ENCODE measurements around the gene ZNF438. TPM values are rescaled to one million over a fixed set of nuclear protein-coding genes. Genes with fewer than 3 reads are reported as not detected.
"Not testable (repeated sequence)": the region's sequence is repeated elsewhere in the genome, so short reads cannot be mapped to it uniquely, and the experiment has no call there.

ZNF438 gene
- total RNA-seq, 1 experiment from 2014 or later: 4.3 TPM

GRCh38 chr10:30939643-30940251 lies 91.9 kb downstream of the ZNF438 start:
- CTCF ChIA-PET: interaction anchor here (0.6 kb wide), 1 partner anchor 128 kb away, joined by 3 read pairs; no protein-coding TSS in a partner anchor
- DNase-seq: no peak
- H3K27me3 Mint-ChIP-seq (ENCODE audit: unreplicated experiment): no peaks in the 10 kb centered on the region
- intact Hi-C loops (cut with micrococcal nuclease; ENCODE audit: unreplicated experiment): no loop called here
- H3K9me3 Mint-ChIP-seq (ENCODE audit: low read depth, unreplicated experiment): no peaks in the 10 kb centered on the region
- no peaks in the 10 kb centered on the region for H3K36me3 Mint-ChIP-seq (ENCODE audit: insufficient read depth, unreplicated experiment)
- H3K4me3 Mint-ChIP-seq (ENCODE audit: low read depth, unreplicated experiment): no peak overlapping the region
- TF ChIP-seq CTCF (IDR thresholded peaks at IDR 0.05; ENCODE audit: unreplicated experiment): no peak
- no peaks in the 10 kb centered on the region for H3K4me1 Mint-ChIP-seq (ENCODE audit: low read depth, unreplicated experiment)
- H3K27ac Mint-ChIP-seq (ENCODE audit: unreplicated experiment): no peak overlapping the region
- BruUV-seq (replicated peaks): no TSS peak

- no TSS peak for BruUV-seq (replicated peaks)
- H3K36me3 Mint-ChIP-seq (ENCODE audit: insufficient read depth, unreplicated experiment): no peaks in the 10 kb centered on the region
- CTCF ChIA-PET: interaction anchor here (0.6 kb wide), 1 partner anchor 177 kb away, joined by 5 read pairs; no protein-coding TSS in a partner anchor
- no peaks in the 10 kb centered on the region for H3K4me1 Mint-ChIP-seq (ENCODE audit: low read depth, unreplicated experiment)
- no peak for DNase-seq
- TF ChIP-seq CTCF (IDR thresholded peaks at IDR 0.05; ENCODE audit: unreplicated experiment): no peak
- H3K4me3 Mint-ChIP-seq (ENCODE audit: low read depth, unreplicated experiment): no peak overlapping the region
- no peaks in the 10 kb centered on the region for H3K27me3 Mint-ChIP-seq (ENCODE audit: unreplicated experiment)
- H3K9me3 Mint-ChIP-seq (ENCODE audit: low read depth, unreplicated experiment): no peaks in the 10 kb centered on the region
- intact Hi-C loops (cut with micrococcal nuclease; ENCODE audit: unreplicated experiment): no loop called here
- no peak overlapping the region for H3K27ac Mint-ChIP-seq (ENCODE audit: unreplicated experiment)
Measured at GRCh38 chr10:30935078-30935477, 96.6 kb downstream of the ZNF438 start.

GRCh38 chr10:30931094-30931493 lies 100.6 kb downstream of the ZNF438 start:
- Mint-ChIP-seq H3K9me3 (ENCODE audit: low read depth, unreplicated experiment) (peaks cover 4% of the 10 kb centered on the region), H3K4me3 (ENCODE audit: low read depth, unreplicated experiment) (no peak overlapping the region), H3K27ac (ENCODE audit: unreplicated experiment) (no peak overlapping the region), H3K27me3 (ENCODE audit: unreplicated experiment) (no peaks in the 10 kb centered on the region), H3K4me1 (ENCODE audit: low read depth, unreplicated experiment) (no peaks in the 10 kb centered on the region), H3K36me3 (ENCODE audit: insufficient read depth, unreplicated experiment) (no peaks in the 10 kb centered on the region)
- CTCF ChIA-PET: no interaction called here
- intact Hi-C loops (cut with micrococcal nuclease; ENCODE audit: unreplicated experiment): no loop called here
- no TSS peak for BruUV-seq (replicated peaks)
- TF ChIP-seq CTCF (IDR thresholded peaks at IDR 0.05; ENCODE audit: unreplicated experiment): no peak
- no peak for DNase-seq

GRCh38 chr10:30929901-30930520 lies 101.7 kb downstream of the ZNF438 start:
- no peak overlapping the region for H3K4me3 Mint-ChIP-seq (ENCODE audit: low read depth, unreplicated experiment)
- BruUV-seq (replicated peaks): no TSS peak
- no peak for DNase-seq
- H3K27me3 Mint-ChIP-seq (ENCODE audit: unreplicated experiment): no peaks in the 10 kb centered on the region
- no peaks in the 10 kb centered on the region for H3K4me1 Mint-ChIP-seq (ENCODE audit: low read depth, unreplicated experiment)
- no peak overlapping the region for H3K27ac Mint-ChIP-seq (ENCODE audit: unreplicated experiment)
- H3K9me3 Mint-ChIP-seq (ENCODE audit: low read depth, unreplicated experiment): peaks cover 7% of the 10 kb centered on the region
- CTCF ChIA-PET: no interaction called here
- intact Hi-C loops (cut with micrococcal nuclease; ENCODE audit: unreplicated experiment): no loop called here
- TF ChIP-seq CTCF (IDR thresholded peaks at IDR 0.05; ENCODE audit: unreplicated experiment): no peak
- no peaks in the 10 kb centered on the region for H3K36me3 Mint-ChIP-seq (ENCODE audit: insufficient read depth, unreplicated experiment)

- CTCF ChIA-PET; H3K4me1 Mint-ChIP-seq (ENCODE audit: low read depth, unreplicated experiment); H3K27ac Mint-ChIP-seq (ENCODE audit: unreplicated experiment); BruUV-seq (replicated peaks); H3K36me3 Mint-ChIP-seq (ENCODE audit: insufficient read depth, unreplicated experiment); H3K9me3 Mint-ChIP-seq (ENCODE audit: low read depth, unreplicated experiment); DNase-seq; H3K4me3 Mint-ChIP-seq (ENCODE audit: low read depth, unreplicated experiment); H3K27me3 Mint-ChIP-seq (ENCODE audit: unreplicated experiment); intact Hi-C loops (cut with micrococcal nuclease; ENCODE audit: unreplicated experiment): not testable (repeated sequence)
Measured at GRCh38 chr10:30929311-30929729, 102.3 kb downstream of the ZNF438 start.
